ENCODE results near the gene HTRA3.

The HTRA3 gene

DNA sequence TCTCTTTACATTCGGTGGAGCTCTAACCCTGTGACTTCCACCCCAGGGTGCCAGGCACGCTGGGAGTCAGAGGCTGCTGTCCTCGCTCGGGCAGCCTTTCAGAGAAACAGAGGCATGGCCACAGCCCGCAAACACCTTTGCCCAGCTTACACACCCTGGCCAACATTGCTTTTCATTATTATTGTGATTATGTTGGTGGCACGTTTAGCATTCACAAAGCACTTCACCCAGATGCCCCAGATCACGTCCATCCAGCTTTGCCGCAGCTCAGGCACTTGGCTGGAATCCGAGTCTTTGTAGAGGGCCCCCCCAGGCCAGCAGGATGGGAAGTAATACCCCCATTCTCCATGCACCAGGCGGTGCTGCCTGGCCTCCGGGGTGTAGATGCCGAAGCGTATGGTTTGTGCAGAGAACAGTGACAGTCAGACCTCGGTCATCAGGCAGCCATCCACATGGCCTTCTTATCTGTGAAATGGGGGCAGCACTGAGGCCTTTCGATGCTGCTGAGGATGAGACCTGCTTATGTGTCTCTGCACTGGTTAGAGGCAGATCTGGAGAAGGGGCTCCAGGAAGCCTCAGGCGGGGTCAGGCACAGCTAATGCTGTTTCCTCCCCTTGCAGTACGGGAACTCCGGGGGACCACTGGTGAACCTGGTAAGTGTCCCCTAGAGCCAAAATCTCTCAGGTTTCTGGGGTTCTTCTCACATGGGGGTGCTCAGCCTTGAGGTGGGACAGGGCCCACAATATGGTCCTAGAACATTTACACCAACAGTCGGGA, 22.3 kb downstream of the HTRA3 start:
- no peak for TF ChIP-seq CTCF (IDR thresholded peaks at IDR 0.05; ENCODE audit: unreplicated experiment in 3 of 3)
- H3K27me3 Mint-ChIP-seq (ENCODE audit: low read depth): no peaks in the 10 kb centered on the region
- H3K4me1 Mint-ChIP-seq: no peaks in the 10 kb centered on the region
- no peak overlapping the region for H3K4me3 Mint-ChIP-seq
- H3K9me3 Mint-ChIP-seq: peaks cover 4% of the 10 kb centered on the region
- no peak overlapping the region for H3K27ac Mint-ChIP-seq
- H3K36me3 Mint-ChIP-seq (ENCODE audit: low read depth): peaks cover 9% of the 10 kb centered on the region

GRCh38 chr4:8292478-8293107, 23.0 kb downstream of the HTRA3 start:
- TF ChIP-seq CTCF (IDR thresholded peaks at IDR 0.05; ENCODE audit: unreplicated experiment in 3 of 3): no peak
- H3K4me3 Mint-ChIP-seq: no peak overlapping the region
- peaks cover 9% of the 10 kb centered on the region for H3K36me3 Mint-ChIP-seq (ENCODE audit: low read depth)
- H3K4me1 Mint-ChIP-seq: no peaks in the 10 kb centered on the region
- no peaks in the 10 kb centered on the region for H3K27me3 Mint-ChIP-seq (ENCODE audit: low read depth)
- H3K9me3 Mint-ChIP-seq: peaks cover 4% of the 10 kb centered on the region
- no peak overlapping the region for H3K27ac Mint-ChIP-seq

GRCh38 chr4:8293131-8293975, 23.8 kb downstream of the HTRA3 start:
- H3K4me3 Mint-ChIP-seq: no peak overlapping the region
- no peak overlapping the region for H3K27ac Mint-ChIP-seq
- TF ChIP-seq CTCF (IDR thresholded peaks at IDR 0.05; ENCODE audit: unreplicated experiment in 3 of 3): no peak
- peaks cover 5% of the 10 kb centered on the region for H3K4me1 Mint-ChIP-seq
- H3K9me3 Mint-ChIP-seq: peaks cover 4% of the 10 kb centered on the region
- peaks cover 9% of the 10 kb centered on the region for H3K36me3 Mint-ChIP-seq (ENCODE audit: low read depth)
- H3K27me3 Mint-ChIP-seq (ENCODE audit: low read depth): no peaks in the 10 kb centered on the region

- peaks cover 9% of the 10 kb centered on the region for H3K36me3 Mint-ChIP-seq (ENCODE audit: low read depth)
- no peak for TF ChIP-seq CTCF (IDR thresholded peaks at IDR 0.05; ENCODE audit: unreplicated experiment in 3 of 3)
- peaks cover 6% of the 10 kb centered on the region for H3K4me1 Mint-ChIP-seq
- no peak overlapping the region for H3K27ac Mint-ChIP-seq
- H3K27me3 Mint-ChIP-seq (ENCODE audit: low read depth): no peaks in the 10 kb centered on the region
- H3K9me3 Mint-ChIP-seq: peaks cover 4% of the 10 kb centered on the region
- H3K4me3 Mint-ChIP-seq: no peak overlapping the region
Observed at GRCh38 chr4:8294036-8294435, 24.5 kb downstream of the HTRA3 start.

DNA sequence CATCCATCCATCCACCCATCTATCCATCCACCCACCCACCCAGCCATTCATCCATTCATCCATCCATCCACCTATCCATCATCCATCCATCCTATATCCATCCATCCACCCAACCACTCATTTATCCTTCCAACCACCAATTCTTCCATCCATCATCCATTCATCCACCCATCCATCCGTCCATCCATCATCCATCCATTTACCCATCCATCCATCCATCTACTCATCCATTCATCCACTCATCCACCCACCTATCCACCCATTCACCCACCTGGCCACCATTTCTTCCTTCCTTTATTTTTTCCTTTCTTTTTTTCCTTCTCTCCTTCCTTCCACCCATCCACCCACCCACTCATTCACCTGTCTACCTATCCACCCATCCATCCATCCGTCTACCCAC, 25.2 kb downstream of the HTRA3 start:
- Mint-ChIP-seq H3K27me3 (ENCODE audit: low read depth) (no peaks in the 10 kb centered on the region), H3K27ac (no peak overlapping the region), H3K4me1 (peaks cover 6% of the 10 kb centered on the region), H3K9me3 (peaks cover 10% of the 10 kb centered on the region), H3K4me3 (no peak overlapping the region), H3K36me3 (ENCODE audit: low read depth) (peaks cover 13% of the 10 kb centered on the region)
- no peak for TF ChIP-seq CTCF (IDR thresholded peaks at IDR 0.05; ENCODE audit: unreplicated experiment in 3 of 3)

Data from nephron (organoid).